B cell (primary cell): ENCODE measurements around the gene RAB3A. TPM values are rescaled to one million over a fixed set of nuclear protein-coding genes. Genes with fewer than 3 reads are reported as not detected.
A peak's percentile ranks its signal among the peaks of the same experiment; 100 is the strongest.
"Not testable (repeated sequence)": the region's sequence is repeated elsewhere in the genome, so short reads cannot be mapped to it uniquely, and the experiment has no call there.

ENCODE experiments used
- ATAC-seq: fragments of 200-7000 bp; cut with Tn5 transposase; one replicate; pipeline ENCODE4 v1.10.0; 2021; ENCODE audit warnings: low read depth, mild to moderate bottlenecking, moderate number of reproducible peaks, moderate library complexity
- CTCF ChIA-PET: fragments of 350-600 bp; sonication (Branson Sonifier 250); formaldehyde crosslinking; loops from one replicate; lab custom pipeline; 2021; ENCODE audit warnings: antibody characterized with exemption, inconsistent platforms; lab: Charles Lee
- POLR2A ChIA-PET: fragments of 350-600 bp; sonication (Branson Sonifier 250); formaldehyde crosslinking; loops from one replicate; lab custom pipeline; 2021; ENCODE audit warnings: antibody characterized with exemption; lab: Charles Lee
- DNase-seq: peaks from one replicate; pipeline ENCODE4 v3.0.0; 2013
- H2AFZ ChIP-seq: 2 replicates; pipeline ENCODE4 v1.6.1; 2012; ENCODE audit warnings: mild to moderate bottlenecking, low read depth, low read length; ENCODE audit not compliant: insufficient read depth, poor library complexity, severe bottlenecking
- H3K27ac ChIP-seq, 2 donors: 1 replicate in 1 of 2; 2 replicates in 1 of 2; pipeline ENCODE4 v1.5.1; 2012 to 2013; ENCODE audit warnings: low read length in 2 of 2, mild to moderate bottlenecking in 2 of 2, moderate library complexity in 1 of 2
- H3K27me3 ChIP-seq, 4 experiments: fragments of 200-600 bp in 1 of 4; sonication (generic) in 1 of 4; replicated peaks in 1 of 4; 1 replicate in 2 of 4; 2 replicates in 2 of 4; pipeline versions ENCODE4 v1.6.1 to v1.7.0; 2013 to 2016; ENCODE audit warnings: low read length in 3 of 4, mild to moderate bottlenecking in 2 of 4, mixed read lengths in 1 of 4, moderate library complexity in 1 of 4; ENCODE audit not compliant: insufficient read depth in 4 of 4, control insufficient read depth in 3 of 4; ENCODE audit errors: control extremely low read depth in 1 of 4
- H3K36me3 ChIP-seq, 2 experiments: replicated peaks in 1 of 2; 1 replicate in 1 of 2; 2 replicates in 1 of 2; pipeline versions ENCODE4 v1.6.1 to v1.7.1; 2013; ENCODE audit warnings: low read length in 1 of 2; ENCODE audit not compliant: insufficient read depth in 2 of 2, control insufficient read depth in 1 of 2; ENCODE audit errors: control extremely low read depth in 1 of 2, extremely low read depth in 1 of 2
- H3K4me1 ChIP-seq, 2 donors: fragments of 200-600 bp in 1 of 2; sonication (generic) in 1 of 2; 1 replicate in 1 of 2; 2 replicates in 1 of 2; pipeline versions ENCODE4 v1.5.1 to v1.6.1; 2013 to 2017; ENCODE audit warnings: low read length in 2 of 2; ENCODE audit not compliant: control insufficient read depth in 2 of 2, insufficient read depth in 2 of 2
- H3K4me2 ChIP-seq: replicated peaks from 2 replicates; pipeline ENCODE3; 2012; ENCODE audit warnings: mild to moderate bottlenecking, low read depth, low read length; ENCODE audit not compliant: poor library complexity, severe bottlenecking
- H3K4me3 ChIP-seq, 5 experiments: fragments of 200-600 bp in 1 of 5; sonication (generic) in 1 of 5; 1 replicate in 3 of 5; 2 replicates in 2 of 5; pipeline versions ENCODE4 v1.5.1 to v1.7.0; 2011 to 2016; ENCODE audit warnings: low read length in 4 of 5, mild to moderate bottlenecking in 4 of 5, low read depth in 2 of 5, control low read depth in 1 of 5, moderate library complexity in 1 of 5; ENCODE audit not compliant: insufficient read depth in 1 of 5; ENCODE audit errors: control extremely low read depth in 1 of 5, extremely low read depth in 1 of 5
- H3K79me2 ChIP-seq: fragments of 200-600 bp; sonication (generic); one replicate; pipeline ENCODE4 v1.6.0; 2016; ENCODE audit warnings: low read length; ENCODE audit not compliant: control insufficient read depth, insufficient read depth
- H3K9ac ChIP-seq: fragments of 200-600 bp; sonication (generic); 2 replicates; pipeline ENCODE4 v1.6.1; 2017; ENCODE audit warnings: mild to moderate bottlenecking, low read length, moderate library complexity
- H3K9me3 ChIP-seq, 3 donors: one replicate each; pipeline versions ENCODE4 v1.6.1 to v1.7.1; 2013; ENCODE audit warnings: low read length in 2 of 3; ENCODE audit not compliant: control insufficient read depth in 2 of 3, insufficient read depth in 1 of 3; ENCODE audit errors: control extremely low read depth in 1 of 3
- H4K20me1 ChIP-seq: 2 replicates; pipeline ENCODE4 v1.6.0; 2012; ENCODE audit warnings: mild to moderate bottlenecking, low read length; ENCODE audit not compliant: insufficient read depth, control insufficient read depth, poor library complexity, severe bottlenecking
- H3K27ac Mint-ChIP-seq: one replicate; pipeline ENCODE4 v1.8.0; 2021; ENCODE audit warnings: mixed read lengths
- H3K27me3 Mint-ChIP-seq: one replicate; pipeline ENCODE4 v1.8.0; 2021; ENCODE audit warnings: mixed read lengths
- H3K4me1 Mint-ChIP-seq: one replicate; pipeline ENCODE4 v1.8.0; 2021; ENCODE audit warnings: mixed read lengths
- H3K4me3 Mint-ChIP-seq: one replicate; pipeline ENCODE4 v1.8.0; 2021; ENCODE audit warnings: mixed read lengths
- H3K9me3 Mint-ChIP-seq: one replicate; pipeline ENCODE4 v1.8.0; 2022; ENCODE audit warnings: mixed read lengths; ENCODE audit not compliant: insufficient read depth
- CTCF ChIP-seq: fragments of 200-600 bp; IDR thresholded peaks from one replicate; pipeline ENCODE4 v1.8.0; 2022; ENCODE audit warnings: antibody characterized with exemption, mild to moderate bottlenecking
- EZH2 ChIP-seq: IDR thresholded peaks from 2 replicates; pipeline ENCODE4 v1.6.1; 2012; ENCODE audit warnings: borderline replicate concordance, low read depth, mild to moderate bottlenecking, moderate library complexity, low read length; ENCODE audit not compliant: insufficient read depth, poor library complexity, severe bottlenecking
- WGBS: methylation state at CpG from one replicate; pipeline ENCODE4 v1.1.5; 2013; ENCODE audit warnings: missing lambda C conversion rate; ENCODE audit not compliant: insufficient coverage; 5-methylcytosine and 5-hydroxymethylcytosine counted together
- intact Hi-C: fragments of 100-400 bp; cut with micrococcal nuclease; formaldehyde crosslinking; loops from one replicate; pipeline ENCODE4 v1.10.0; 2022
- polyA plus RNA-seq: library from polyadenylated mRNA; depleted of rRNA; stranded (reverse); fragments of >200 nt; gene quantifications from 2 replicates; pipeline ENCODE4 v1.2.3, GENCODE V29; 2012
- total RNA-seq, 2 donors: library from RNA; stranded (reverse); fragments of 120-200 nt in 1 of 2; gene quantifications; 1 replicate in 1 of 2; 2 replicates in 1 of 2; pipeline versions ENCODE4 v1.2.3 to v1.2.4, GENCODE V29; 2013 to 2022

Gene RAB3A
- total and polyA plus RNA-seq, 2 donors (not counting 1 experiment from before 2014, with no cell fraction given): 7.7 to 10.4 TPM

DNA sequence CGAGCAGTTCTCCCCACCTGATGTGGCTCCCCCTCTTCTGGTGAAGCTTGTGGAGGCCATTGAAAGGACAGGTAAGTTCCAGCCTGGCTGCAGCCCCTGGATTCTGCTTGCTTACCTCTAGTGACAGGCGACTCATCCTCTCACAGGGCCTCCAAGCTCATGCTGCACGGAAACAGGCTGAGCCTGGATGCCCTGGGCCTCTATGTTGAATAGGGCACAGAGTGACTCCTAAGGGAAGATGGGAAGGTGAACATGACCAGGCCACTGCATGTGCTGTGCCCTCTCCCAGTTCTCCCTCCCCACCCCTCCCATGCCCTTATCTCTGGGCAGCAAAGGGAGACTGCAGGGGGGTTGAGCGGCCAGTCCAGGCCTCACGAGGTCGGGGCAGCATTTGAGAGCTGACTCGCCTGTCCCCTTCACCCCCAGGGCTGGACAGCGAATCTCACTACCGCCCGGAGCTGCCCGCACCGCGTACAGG lies 43.3 kb downstream of the RAB3A start:
- TF ChIP-seq EZH2 (no peak), CTCF (no peak)
- H3K27ac ChIP-seq: no peak overlapping the region
- no peak for DNase-seq

GRCh38 chr19:18159810-18160209 lies 44.0 kb downstream of the RAB3A start:
- no peaks in the 10 kb centered on the region for H3K27me3 ChIP-seq
- peaks cover 7% of the 10 kb centered on the region for H4K20me1 ChIP-seq
- no peaks in the 10 kb centered on the region for H3K9me3 ChIP-seq
- ATAC-seq: no peak
- H3K4me2 ChIP-seq: no peak overlapping the region
- 98% methylated on average over 7 of the region's 10 CpGs for WGBS
- Mint-ChIP-seq H3K4me1 (peaks cover 13% of the 10 kb centered on the region), H3K27me3 (no peaks in the 10 kb centered on the region), H3K27ac (no peak overlapping the region), H3K4me3 (peak overlapping the region; percentile 65), H3K9me3 (no peaks in the 10 kb centered on the region)
- peaks cover 0 to 17% of the 10 kb centered on the region in 2 experiments for H3K36me3 ChIP-seq
- DNase-seq: no peak
- CTCF ChIA-PET: interaction anchor here (0.9 to 1.1 kb wide), 4 partner anchors 9 to 95 kb away, joined by 3 to 5 read pairs (median 4); a partner anchor contains a TSS
- H2AFZ ChIP-seq: no peak overlapping the region
- POLR2A ChIA-PET: interaction anchor here (1.3 kb wide), 1 partner anchor 145 kb away, joined by 3 read pairs; no protein-coding TSS in a partner anchor
- H3K27ac ChIP-seq: no peak overlapping the region
- H3K4me3 ChIP-seq: no peak overlapping the region
- no peak overlapping the region for H3K9ac ChIP-seq
- H3K4me1 ChIP-seq: peaks cover 13 to 19% of the 10 kb centered on the region in 2 donors
- TF ChIP-seq EZH2 (no peak), CTCF (no peak)
- H3K79me2 ChIP-seq: peaks cover 8% of the 10 kb centered on the region
- intact Hi-C loops: no loop called here

More for the DNA sequence above, 43.3 kb downstream of the RAB3A start:
- ChIA-PET POLR2A (interaction anchor here (0.7 to 1.3 kb wide), 4 partner anchors 47 to 219 kb away, joined by 3 to 6 read pairs (median 3); partner anchors contain the start of gene JUND), CTCF (interaction anchor here (0.6 to 2.0 kb wide), 10 partner anchors 8 to 154 kb away, joined by 3 to 13 read pairs (median 4); partner anchors contain the start of gene PIK3R2)
- intact Hi-C loops: no loop called here
- H3K4me1 Mint-ChIP-seq: peaks cover 12% of the 10 kb centered on the region
- WGBS: 81% methylated on average over 13 of the region's 13 CpGs
- peak overlapping the region; percentile 65 for H3K4me3 Mint-ChIP-seq
- Histone ChIP-seq H2AFZ (peak overlapping the region; percentile 65), H4K20me1 (no peaks in the 10 kb centered on the region), H3K4me2 (peak overlapping the region; percentile 85), H3K4me1 (peaks cover 13 to 19% of the 10 kb centered on the region in 2 donors), H3K36me3 (peaks cover 0 to 18% of the 10 kb centered on the region in 2 experiments), H3K27me3 (no peaks in the 10 kb centered on the region), H3K9ac (peak overlapping the region; percentile 43), H3K9me3 (no peaks in the 10 kb centered on the region), H3K79me2 (peaks cover 8% of the 10 kb centered on the region), H3K4me3 (peak overlapping the region in 4 of 5 experiments; percentile 13 to 51 (median 40))
- H3K27me3 Mint-ChIP-seq: no peaks in the 10 kb centered on the region
- H3K27ac Mint-ChIP-seq: peak overlapping the region; percentile 76
- ATAC-seq: no peak
- no peaks in the 10 kb centered on the region for H3K9me3 Mint-ChIP-seq

- 100% methylated on average over 2 of the region's 6 CpGs for WGBS
- CTCF ChIA-PET: interaction anchor here (1.0 kb wide), 1 partner anchor 9 kb away, joined by 3 read pairs; no protein-coding TSS in a partner anchor
- H3K9me3 ChIP-seq, POLR2A ChIA-PET, H3K27me3 Mint-ChIP-seq, H3K4me3 ChIP-seq, H3K4me2 ChIP-seq, H3K27ac ChIP-seq, H3K4me3 Mint-ChIP-seq, H3K27me3 ChIP-seq, H3K9ac ChIP-seq, H3K27ac Mint-ChIP-seq, ATAC-seq, intact Hi-C loops, H2AFZ ChIP-seq, DNase-seq, H3K9me3 Mint-ChIP-seq: not testable (repeated sequence)
- H4K20me1 ChIP-seq: peaks cover 11% of the 10 kb centered on the region
- peaks cover 0 to 16% of the 10 kb centered on the region in 2 experiments for H3K36me3 ChIP-seq
- H3K4me1 ChIP-seq: peaks cover 16 to 23% of the 10 kb centered on the region in 2 donors
- peaks cover 13% of the 10 kb centered on the region for H3K79me2 ChIP-seq
- H3K4me1 Mint-ChIP-seq: peaks cover 19% of the 10 kb centered on the region
Measured at GRCh38 chr19:18159059-18159616, 44.7 kb downstream of the RAB3A start.
